ENCODE measurements around the gene FHIT.

- TF ChIP-seq CTCF (IDR thresholded peaks at IDR 0.05 in 2 of 3, conservative IDR thresholded peaks at IDR 0.05 in 1 of 3; ENCODE audit: control insufficient read depth in 2 of 3, extremely low read depth in 1 of 3, insufficient read depth in 1 of 3, low read depth in 3 of 3, low read length in 3 of 3) (no peak), ESRRA (IDR thresholded peaks at IDR 0.05; ENCODE audit: low read length) (no peak), USF1 (IDR thresholded peaks at IDR 0.05; ENCODE audit: borderline replicate concordance, extremely low read length, insufficient read depth, low read depth, low read length) (no peak), FOXM1 (IDR thresholded peaks at IDR 0.05; ENCODE audit: low read depth, low read length) (no peak), POLR2AphosphoS5 (IDR thresholded peaks at IDR 0.05; ENCODE audit: low read length) (no peak), EGR1 (IDR thresholded peaks at IDR 0.05; ENCODE audit: borderline replicate concordance in 1 of 2, low read depth in 2 of 2, low read length in 2 of 2) (no peak), CHD1 (IDR thresholded peaks at IDR 0.05; ENCODE audit: low read depth, low read length) (no peak), ZNF274 (IDR thresholded peaks at IDR 0.05; ENCODE audit: insufficient read depth, insufficient read length) (no peak), CHD4 (IDR thresholded peaks at IDR 0.05) (no peak), SPI1 (IDR thresholded peaks at IDR 0.05; ENCODE audit: borderline replicate concordance, insufficient read depth, low read depth, low read length) (no peak), CEBPB (IDR thresholded peaks at IDR 0.05; ENCODE audit: borderline replicate concordance in 1 of 2, low read depth in 2 of 2, low read length in 2 of 2) (no peak), CBX5 (IDR thresholded peaks at IDR 0.05; ENCODE audit: low read depth) (no peak), ELK1 (IDR thresholded peaks at IDR 0.05; ENCODE audit: low read depth, low read length) (no peak)
These were observed 157.9 kb downstream of the FHIT start for GRCh38 chr3:61093364-61093763.
